SK-N-SH (cell line): ENCODE measurements around the gene AGXT. TPM values are rescaled to one million over a fixed set of nuclear protein-coding genes. Genes with fewer than 3 reads are reported as not detected.

Experiments used
- CTCF ChIA-PET: fragments of 300-600, 350-600 bp; formaldehyde crosslinking; extraction: SDS; loops from one replicate; lab custom pipeline; 2021; lab: Yijun Ruan, JAX
- POLR2A ChIA-PET: fragments of 350-600 bp; sonication (Branson Sonifier 250); formaldehyde crosslinking; extraction: SDS; loops from one replicate; lab custom pipeline; 2020; ENCODE audit warnings: antibody characterized with exemption, inconsistent platforms; lab: Yijun Ruan, JAX
- DNase-seq: peaks from one replicate; pipeline ENCODE4 v3.0.0; 2012
- H2AFZ ChIP-seq: fragments of 200-600 bp; sonication (generic); 2 replicates; pipeline ENCODE4 v1.8.1; 2016; ENCODE audit warnings: antibody characterized with exemption, mild to moderate bottlenecking, low read depth
- H3F3A ChIP-seq: fragments of 200-600 bp; sonication (generic); replicated peaks from 2 replicates; pipeline ENCODE3; 2016; ENCODE audit warnings: antibody characterized with exemption, mild to moderate bottlenecking; ENCODE audit not compliant: insufficient read depth
- H3K27ac ChIP-seq, 2 experiments: fragments of 200-500 bp in 1 of 2; fragments of 200-600 bp in 1 of 2; sonication (Bioruptor generic) in 1 of 2; sonication (generic), shearing (Covaris generic) in 1 of 2; 2 replicates each; pipeline versions ENCODE4 v1.5.1 to v1.6.1; 2014 to 2016; ENCODE audit warnings: low read depth in 2 of 2, inconsistent platforms in 1 of 2, low read length in 1 of 2, mild to moderate bottlenecking in 1 of 2, mixed read lengths in 1 of 2
- H3K27me3 ChIP-seq: fragments of 200-600 bp; sonication (generic), shearing (Covaris generic); 2 replicates; pipeline ENCODE4 v1.6.1; 2016; ENCODE audit warnings: mixed run types; ENCODE audit not compliant: insufficient read depth
- H3K36me3 ChIP-seq, 2 experiments: fragments of 200-500 bp in 1 of 2; fragments of 200-600 bp in 1 of 2; sonication (Bioruptor generic) in 1 of 2; sonication (generic) in 1 of 2; replicated peaks in 1 of 2; 2 replicates each; pipeline versions ENCODE3 to v1.5.1; 2014 to 2016; ENCODE audit warnings: low read length in 1 of 2, mild to moderate bottlenecking in 1 of 2; ENCODE audit not compliant: insufficient read depth in 2 of 2, control insufficient read depth in 1 of 2
- H3K4me1 ChIP-seq, 2 experiments: fragments of 200-500 bp in 1 of 2; fragments of 200-600 bp in 1 of 2; sonication (Bioruptor generic) in 1 of 2; sonication (generic), shearing (Covaris generic) in 1 of 2; 2 replicates each; pipeline versions ENCODE4 v1.5.1 to v1.6.1; 2014 to 2016; ENCODE audit warnings: low read depth in 1 of 2, low read length in 1 of 2, mixed run types in 1 of 2; ENCODE audit not compliant: insufficient read depth in 2 of 2, control insufficient read depth in 1 of 2
- H3K4me2 ChIP-seq: fragments of 200-600 bp; sonication (generic), shearing (Covaris generic); 2 replicates; pipeline ENCODE4 v1.6.1; 2017; ENCODE audit warnings: mixed run types
- H3K4me3 ChIP-seq, 2 experiments: fragments of 200-500 bp in 1 of 2; fragments of 200-600 bp in 1 of 2; sonication (Bioruptor generic) in 1 of 2; sonication (generic), shearing (Covaris generic) in 1 of 2; 2 replicates each; pipeline versions ENCODE4 v1.5.1 to v1.8.1; 2014 to 2016; ENCODE audit warnings: low read depth in 2 of 2, inconsistent platforms in 1 of 2, low read length in 1 of 2, mild to moderate bottlenecking in 1 of 2, mixed read lengths in 1 of 2, moderate library complexity in 1 of 2
- H3K79me2 ChIP-seq: fragments of 200-600 bp; sonication (generic); 2 replicates; pipeline ENCODE4 v1.8.1; 2017; ENCODE audit warnings: mild to moderate bottlenecking; ENCODE audit not compliant: insufficient read depth
- H3K9ac ChIP-seq: fragments of 200-600 bp; sonication (generic); 2 replicates; pipeline ENCODE4 v1.6.1; 2017; ENCODE audit warnings: mixed run types
- H3K9me2 ChIP-seq: fragments of 200-600 bp; sonication (generic); 2 replicates; pipeline ENCODE4 v1.6.1; 2017; ENCODE audit warnings: mixed run types
- H3K9me3 ChIP-seq: fragments of 200-600 bp; sonication (generic); 2 replicates; pipeline ENCODE4 v1.6.1; 2017; ENCODE audit warnings: mixed run types, mild to moderate bottlenecking, moderate library complexity
- H4K20me1 ChIP-seq: fragments of 200-600 bp; sonication (generic); 2 replicates; pipeline ENCODE4 v1.6.1; 2017; ENCODE audit warnings: mild to moderate bottlenecking, mixed run types; ENCODE audit not compliant: insufficient read depth
- FOXM1 ChIP-seq: IDR thresholded peaks from 2 replicates; pipeline ENCODE4 v1.4.0; 2012; ENCODE audit warnings: low read depth, mild to moderate bottlenecking
- GABPA ChIP-seq: IDR thresholded peaks from 2 replicates; pipeline ENCODE4 v1.4.0; 2012; ENCODE audit warnings: low read depth, mild to moderate bottlenecking
- NFIC ChIP-seq: IDR thresholded peaks from 2 replicates; pipeline ENCODE4 v1.4.0; 2012; ENCODE audit warnings: borderline replicate concordance
- NRF1 ChIP-seq: IDR thresholded peaks from 2 replicates; pipeline ENCODE4 v1.6.1; 2012; ENCODE audit warnings: low read depth, mild to moderate bottlenecking, low read length
- RFX5 ChIP-seq: IDR thresholded peaks from 2 replicates; pipeline ENCODE4 v1.6.1; 2012; ENCODE audit warnings: mild to moderate bottlenecking, improper control_type of control experiment, low read length
- SIN3A ChIP-seq: IDR thresholded peaks from 2 replicates; pipeline ENCODE4 v1.6.1; 2012; ENCODE audit warnings: low read depth, mild to moderate bottlenecking, low read length, moderate library complexity, borderline replicate concordance
- TAF1 ChIP-seq: IDR thresholded peaks from 2 replicates; pipeline ENCODE4 v1.6.1; 2012; ENCODE audit warnings: low read depth, mild to moderate bottlenecking, low read length, moderate library complexity, borderline replicate concordance
- TCF12 ChIP-seq: IDR thresholded peaks from 2 replicates; pipeline ENCODE4 v1.4.0; 2012
- TEAD4 ChIP-seq: IDR thresholded peaks from 2 replicates; pipeline ENCODE4 v1.4.0; 2012; ENCODE audit warnings: mild to moderate bottlenecking, borderline replicate concordance; ENCODE audit not compliant: insufficient read depth
- USF1 ChIP-seq: IDR thresholded peaks from 2 replicates; pipeline ENCODE4 v1.4.0; 2012; ENCODE audit warnings: low read depth, borderline replicate concordance
- WGBS: methylation state at CpG from one replicate; pipeline ENCODE4 v1.1.6; 2017; ENCODE audit warnings: low lambda C conversion rate; 5-methylcytosine and 5-hydroxymethylcytosine counted together
- polyA plus RNA-seq, 3 experiments: library from polyadenylated mRNA; depleted of rRNA; stranded (reverse); fragments of >200 nt; gene quantifications; 2 replicates each; pipeline ENCODE4 v1.2.3, GENCODE V29; 2012
- TF ChIP-seq, protein P1 (sequence below): fragments of 200-600 bp; sonication (generic); IDR thresholded peaks from 2 replicates; pipeline ENCODE4 v1.6.1; 2017; ENCODE audit warnings: antibody characterized with exemption, mild to moderate bottlenecking, moderate library complexity
- TF ChIP-seq, protein P2 (sequence below): fragments of 150-350 bp; IDR thresholded peaks from 2 replicates; pipeline ENCODE4 v1.6.1; 2017; ENCODE audit warnings: antibody characterized with exemption, low read length, low read depth, borderline replicate concordance
- TF ChIP-seq, protein P3 (sequence below): IDR thresholded peaks from 2 replicates; pipeline ENCODE4; 2012

AGXT gene
- polyA plus RNA-seq, 1 of the 3 experiments (the other 2 are of a cell fraction): not detected

- no peaks in the 10 kb centered on the region for H3K79me2 ChIP-seq
- peaks cover 5% of the 10 kb centered on the region for H3F3A ChIP-seq
- H3K4me1 ChIP-seq: peaks cover 4 to 19% of the 10 kb centered on the region in 2 experiments; a peak in 2 of 4 replicates
- H3K4me2 ChIP-seq: no peak overlapping the region
- no peaks in the 10 kb centered on the region for H3K36me3 ChIP-seq
- H3K27me3 ChIP-seq: no peaks in the 10 kb centered on the region
- POLR2A ChIA-PET: no interaction called here
- TF ChIP-seq FOXM1 (no peak), TEAD4 (no peak), NRF1 (no peak), TAF1 (no peak)
- TF ChIP-seq, protein P1, sequence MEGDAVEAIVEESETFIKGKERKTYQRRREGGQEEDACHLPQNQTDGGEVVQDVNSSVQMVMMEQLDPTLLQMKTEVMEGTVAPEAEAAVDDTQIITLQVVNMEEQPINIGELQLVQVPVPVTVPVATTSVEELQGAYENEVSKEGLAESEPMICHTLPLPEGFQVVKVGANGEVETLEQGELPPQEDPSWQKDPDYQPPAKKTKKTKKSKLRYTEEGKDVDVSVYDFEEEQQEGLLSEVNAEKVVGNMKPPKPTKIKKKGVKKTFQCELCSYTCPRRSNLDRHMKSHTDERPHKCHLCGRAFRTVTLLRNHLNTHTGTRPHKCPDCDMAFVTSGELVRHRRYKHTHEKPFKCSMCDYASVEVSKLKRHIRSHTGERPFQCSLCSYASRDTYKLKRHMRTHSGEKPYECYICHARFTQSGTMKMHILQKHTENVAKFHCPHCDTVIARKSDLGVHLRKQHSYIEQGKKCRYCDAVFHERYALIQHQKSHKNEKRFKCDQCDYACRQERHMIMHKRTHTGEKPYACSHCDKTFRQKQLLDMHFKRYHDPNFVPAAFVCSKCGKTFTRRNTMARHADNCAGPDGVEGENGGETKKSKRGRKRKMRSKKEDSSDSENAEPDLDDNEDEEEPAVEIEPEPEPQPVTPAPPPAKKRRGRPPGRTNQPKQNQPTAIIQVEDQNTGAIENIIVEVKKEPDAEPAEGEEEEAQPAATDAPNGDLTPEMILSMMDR: no peak
- TF ChIP-seq, all 33 proteins: peak for 0
- no peaks in the 10 kb centered on the region for H4K20me1 ChIP-seq
- no peak overlapping the region for H3K4me3 ChIP-seq
- H3K9me2 ChIP-seq: no peaks in the 10 kb centered on the region
- 54% methylated on average over 8 of the region's 15 CpGs for WGBS
- no peak overlapping the region for H3K9ac ChIP-seq
- DNase-seq: peak; percentile 39
- CTCF ChIA-PET: interaction anchor here (0.6 to 1.9 kb wide), 3 partner anchors 8 to 342 kb away, joined by 3 to 10 read pairs (median 8); no protein-coding TSS in a partner anchor
- no peak overlapping the region for H2AFZ ChIP-seq
- H3K9me3 ChIP-seq: no peaks in the 10 kb centered on the region
- H3K27ac ChIP-seq: no peak overlapping the region
Observed at GRCh38 chr2:240922982-240923537, 54.4 kb downstream of the AGXT start.

DNA sequence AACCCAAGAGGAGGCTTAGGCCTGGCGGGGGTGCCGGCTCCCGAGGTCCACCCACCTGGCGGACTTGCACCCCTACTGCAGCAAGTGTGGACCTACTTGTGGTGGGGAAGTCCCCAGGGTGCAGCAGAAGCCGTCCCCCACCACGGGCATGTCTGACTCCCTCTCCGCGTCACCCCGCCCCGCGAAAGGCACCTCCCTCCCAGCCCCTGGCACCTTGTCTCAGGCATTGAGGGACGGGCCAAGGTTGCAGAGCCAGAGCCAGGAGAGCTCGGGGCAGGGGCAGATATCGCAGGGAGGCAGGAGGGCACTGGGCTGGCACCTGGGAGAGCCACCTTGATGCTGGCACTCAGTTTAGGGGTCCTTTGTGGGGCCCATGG lies 56.6 kb downstream of the AGXT start:
- WGBS: 84% methylated on average over 4 of the region's 14 CpGs
- POLR2A ChIA-PET: no interaction called here
- TF ChIP-seq, protein P2, sequence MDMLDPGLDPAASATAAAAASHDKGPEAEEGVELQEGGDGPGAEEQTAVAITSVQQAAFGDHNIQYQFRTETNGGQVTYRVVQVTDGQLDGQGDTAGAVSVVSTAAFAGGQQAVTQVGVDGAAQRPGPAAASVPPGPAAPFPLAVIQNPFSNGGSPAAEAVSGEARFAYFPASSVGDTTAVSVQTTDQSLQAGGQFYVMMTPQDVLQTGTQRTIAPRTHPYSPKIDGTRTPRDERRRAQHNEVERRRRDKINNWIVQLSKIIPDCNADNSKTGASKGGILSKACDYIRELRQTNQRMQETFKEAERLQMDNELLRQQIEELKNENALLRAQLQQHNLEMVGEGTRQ: no peak
- TF ChIP-seq, protein P3, sequence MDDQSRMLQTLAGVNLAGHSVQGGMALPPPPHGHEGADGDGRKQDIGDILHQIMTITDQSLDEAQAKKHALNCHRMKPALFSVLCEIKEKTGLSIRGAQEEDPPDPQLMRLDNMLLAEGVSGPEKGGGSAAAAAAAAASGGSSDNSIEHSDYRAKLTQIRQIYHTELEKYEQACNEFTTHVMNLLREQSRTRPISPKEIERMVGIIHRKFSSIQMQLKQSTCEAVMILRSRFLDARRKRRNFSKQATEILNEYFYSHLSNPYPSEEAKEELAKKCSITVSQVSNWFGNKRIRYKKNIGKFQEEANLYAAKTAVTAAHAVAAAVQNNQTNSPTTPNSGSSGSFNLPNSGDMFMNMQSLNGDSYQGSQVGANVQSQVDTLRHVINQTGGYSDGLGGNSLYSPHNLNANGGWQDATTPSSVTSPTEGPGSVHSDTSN: no peak
- TF ChIP-seq RFX5 (no peak), TCF12 (no peak), GABPA (no peak), USF1 (no peak), NFIC (no peak), SIN3A (no peak)

More for the DNA sequence above, 56.6 kb downstream of the AGXT start:
- Histone ChIP-seq H3F3A (peaks cover 5% of the 10 kb centered on the region), H3K27ac (no peak overlapping the region), H3K79me2 (no peaks in the 10 kb centered on the region), H3K4me3 (no peak overlapping the region), H3K9me3 (no peaks in the 10 kb centered on the region), H3K4me2 (no peak overlapping the region), H2AFZ (no peak overlapping the region), H3K27me3 (no peaks in the 10 kb centered on the region), H4K20me1 (no peaks in the 10 kb centered on the region), H3K4me1 (peaks cover 4 to 10% of the 10 kb centered on the region in 2 experiments; a peak in 2 of 4 replicates), H3K9ac (no peak overlapping the region), H3K36me3 (no peaks in the 10 kb centered on the region), H3K9me2 (no peaks in the 10 kb centered on the region)
- CTCF ChIA-PET: interaction anchor here (1.0 to 3.7 kb wide), 2 partner anchors 11 to 74 kb away, joined by 3 to 25 read pairs; no protein-coding TSS in a partner anchor
- DNase-seq: peak; percentile 40
